Mesenchymal stem cell (in vitro differentiated cells and primary cell): ENCODE results near the gene MUC2.

Experiments
- DNase-seq: peaks from one replicate; pipeline ENCODE4 v3.0.0-alpha.2; 2013
- H2AFZ ChIP-seq: one replicate; pipeline ENCODE4 v1.6.1; 2013; ENCODE audit warnings: low read depth, mild to moderate bottlenecking, control low read depth, inconsistent platforms, low read length, moderate library complexity
- H2AK5ac ChIP-seq: 2 replicates; pipeline ENCODE4 v1.6.1; 2013; ENCODE audit warnings: low read length, moderate library complexity, mild to moderate bottlenecking, inconsistent platforms; ENCODE audit not compliant: severe bottlenecking
- H2BK120ac ChIP-seq: one replicate; pipeline ENCODE4 v1.6.1; 2013; ENCODE audit warnings: low read depth, mild to moderate bottlenecking, inconsistent platforms, low read length, moderate library complexity
- H2BK12ac ChIP-seq, 2 experiments: one replicate each; pipeline ENCODE4 v1.6.1; 2013; ENCODE audit warnings: inconsistent platforms in 2 of 2, low read length in 2 of 2, mild to moderate bottlenecking in 2 of 2, moderate library complexity in 2 of 2, control low read depth in 1 of 2
- H2BK15ac ChIP-seq: one replicate; pipeline ENCODE4 v1.6.1; 2013; ENCODE audit warnings: mild to moderate bottlenecking, low read depth, inconsistent platforms; ENCODE audit not compliant: poor library complexity, severe bottlenecking
- H2BK5ac ChIP-seq: 2 replicates; pipeline ENCODE4 v1.6.1; 2013; ENCODE audit warnings: low read depth, mild to moderate bottlenecking, low read length, control low read depth, inconsistent platforms; ENCODE audit not compliant: poor library complexity, severe bottlenecking
- H3K14ac ChIP-seq, 2 experiments: one replicate each; pipeline ENCODE4 v1.6.1; 2013; ENCODE audit warnings: inconsistent platforms in 2 of 2, low read length in 2 of 2, control low read depth in 1 of 2, mild to moderate bottlenecking in 1 of 2, moderate library complexity in 1 of 2
- H3K18ac ChIP-seq, 2 experiments: one replicate each; pipeline ENCODE4 v1.6.1; 2013; ENCODE audit warnings: inconsistent platforms in 2 of 2, low read length in 2 of 2, control low read depth in 1 of 2, low read depth in 1 of 2, mild to moderate bottlenecking in 1 of 2
- H3K23ac ChIP-seq, 2 experiments: one replicate each; pipeline ENCODE4 v1.6.1; 2013; ENCODE audit warnings: inconsistent platforms in 2 of 2, low read length in 2 of 2, mild to moderate bottlenecking in 2 of 2, moderate library complexity in 2 of 2, control low read depth in 1 of 2
- H3K27ac ChIP-seq: 2 replicates; pipeline ENCODE4 v1.5.1; 2013; ENCODE audit warnings: mild to moderate bottlenecking, moderate library complexity, low read length, control low read depth, inconsistent platforms; ENCODE audit not compliant: poor library complexity, severe bottlenecking
- H3K27me3 ChIP-seq, 2 experiments: 2 replicates each; pipeline versions ENCODE4 v1.6.1 to v1.7.0; 2013; ENCODE audit warnings: low read length in 2 of 2, mild to moderate bottlenecking in 2 of 2, moderate library complexity in 2 of 2, control low read depth in 1 of 2, inconsistent platforms in 1 of 2; ENCODE audit not compliant: control insufficient read depth in 1 of 2, insufficient read depth in 1 of 2
- H3K36me3 ChIP-seq, 2 experiments: 2 replicates each; pipeline versions ENCODE4 v1.6.1 to v1.7.0; 2013; ENCODE audit warnings: low read length in 2 of 2, control low read depth in 1 of 2, inconsistent platforms in 1 of 2, low read depth in 1 of 2, mild to moderate bottlenecking in 1 of 2; ENCODE audit not compliant: insufficient read depth in 2 of 2, control insufficient read depth in 1 of 2
- H3K4ac ChIP-seq, 2 experiments: one replicate each; pipeline ENCODE4 v1.6.1; 2013; ENCODE audit warnings: inconsistent platforms in 2 of 2, low read length in 2 of 2, mild to moderate bottlenecking in 2 of 2, moderate library complexity in 2 of 2, control low read depth in 1 of 2, low read depth in 1 of 2
- H3K4me1 ChIP-seq: 2 replicates; pipeline ENCODE4 v1.6.1; 2013; ENCODE audit warnings: low read depth, low read length, control low read depth; ENCODE audit not compliant: control insufficient read depth, insufficient read depth
- H3K4me2 ChIP-seq: 2 replicates; pipeline ENCODE4 v1.6.1; 2013; ENCODE audit warnings: low read length, mild to moderate bottlenecking, inconsistent platforms; ENCODE audit not compliant: poor library complexity, severe bottlenecking
- H3K4me3 ChIP-seq, 2 experiments: 2 replicates each; pipeline versions ENCODE4 v1.5.1 to v1.7.0; 2013; ENCODE audit warnings: low read length in 2 of 2, mild to moderate bottlenecking in 2 of 2, control low read depth in 1 of 2, low read depth in 1 of 2; ENCODE audit not compliant: insufficient read depth in 1 of 2
- H3K79me1 ChIP-seq: replicated peaks from 2 replicates; pipeline ENCODE4 v1.6.1; 2013; ENCODE audit warnings: mild to moderate bottlenecking, control low read depth, low read length, inconsistent platforms; ENCODE audit not compliant: poor library complexity, severe bottlenecking
- H3K9ac ChIP-seq: 2 replicates; pipeline ENCODE4 v1.7.0; 2013; ENCODE audit warnings: mild to moderate bottlenecking, low read length, moderate library complexity
- H3K9me3 ChIP-seq: 2 replicates; pipeline ENCODE4 v1.7.0; 2013; ENCODE audit warnings: mild to moderate bottlenecking, low read length; ENCODE audit not compliant: control insufficient read depth
- H4K8ac ChIP-seq: one replicate; pipeline ENCODE4 v1.6.1; 2013; ENCODE audit warnings: inconsistent platforms, mild to moderate bottlenecking, low read length, moderate library complexity
- H4K91ac ChIP-seq: one replicate; pipeline ENCODE4 v1.6.1; 2013; ENCODE audit warnings: mild to moderate bottlenecking, low read length, inconsistent platforms
- WGBS: methylation state at CpG from one replicate; pipeline ENCODE4 v1.1.7; 2013; ENCODE audit warnings: mixed read lengths; 5-methylcytosine and 5-hydroxymethylcytosine counted together

Gene MUC2

DNA sequence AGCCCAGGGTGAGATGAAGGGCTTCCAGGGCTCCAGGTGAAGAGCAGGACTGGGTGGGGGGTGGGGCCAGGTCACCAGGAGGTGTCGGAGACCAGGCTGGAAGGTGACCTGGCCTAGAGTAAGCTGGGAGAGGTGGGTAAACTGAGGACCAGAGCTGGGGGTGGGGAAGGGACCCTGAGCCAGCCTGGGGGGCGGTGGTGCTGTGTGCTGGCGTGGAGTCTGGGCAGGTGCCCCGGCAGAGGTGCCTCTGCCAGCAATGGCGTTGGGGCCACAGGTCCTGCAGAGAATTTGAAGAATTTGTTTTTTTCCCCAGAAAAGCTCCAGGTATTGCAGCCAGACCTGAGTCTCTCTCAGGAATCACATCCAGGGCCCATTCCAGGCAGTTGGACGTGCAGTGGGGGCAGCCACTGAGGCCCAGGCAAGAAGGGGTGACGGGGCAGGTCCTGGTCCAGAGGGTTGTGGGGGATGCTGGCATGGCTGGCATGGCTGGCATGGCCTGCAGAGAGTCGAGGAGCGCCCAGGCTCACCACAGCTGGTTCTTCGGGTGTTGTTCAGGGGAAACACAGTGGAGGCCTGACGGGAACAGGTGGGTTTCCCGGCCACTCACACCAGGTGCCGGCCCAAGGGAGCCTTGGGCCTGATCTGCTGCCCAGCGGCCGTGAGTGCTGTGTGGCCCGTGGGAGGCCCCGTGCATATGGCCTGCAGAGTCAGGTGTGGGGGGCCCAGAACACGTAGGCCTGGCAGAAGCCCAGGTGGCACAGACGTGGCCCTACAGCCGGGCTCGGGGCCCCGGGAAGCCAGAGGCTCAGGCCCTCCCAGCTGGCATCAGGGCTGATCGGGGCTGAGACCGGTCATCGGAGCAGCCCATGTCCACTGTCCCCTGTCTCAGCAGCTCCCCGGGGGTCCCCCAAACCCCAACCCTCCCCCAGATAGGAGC is 31.8 kb upstream of the MUC2 start:
- no peak overlapping the region for H2BK120ac ChIP-seq
- no peaks in the 10 kb centered on the region for H3K79me1 ChIP-seq
- H3K27me3 ChIP-seq, result peaks cover 22 to 61% of the 10 kb centered on the region in 2 experiments
- no peak overlapping the region for H3K14ac ChIP-seq
- H3K9ac ChIP-seq, result no peak overlapping the region
- no peak for DNase-seq
- H3K23ac ChIP-seq, result no peak overlapping the region
- no peak overlapping the region for H2BK5ac ChIP-seq
- H2AK5ac ChIP-seq, result no peak overlapping the region
- H4K8ac ChIP-seq, result no peak overlapping the region
- no peak overlapping the region for H3K18ac ChIP-seq
- 87% methylated on average over 26 of the region's 26 CpGs for WGBS
- no peak overlapping the region for H2AFZ ChIP-seq
- H3K4me3 ChIP-seq, result no peak overlapping the region
- H3K4me1 ChIP-seq, result peaks cover 6% of the 10 kb centered on the region
- H3K4ac ChIP-seq, result no peak overlapping the region
- no peaks in the 10 kb centered on the region for H3K36me3 ChIP-seq
- no peak overlapping the region for H2BK15ac ChIP-seq
- H3K27ac ChIP-seq, result no peak overlapping the region
- no peak overlapping the region for H3K4me2 ChIP-seq
- no peak overlapping the region for H2BK12ac ChIP-seq
- peaks cover 6% of the 10 kb centered on the region for H3K9me3 ChIP-seq
- no peak overlapping the region for H4K91ac ChIP-seq

GRCh38 chr11:1043563-1044096 is 31.0 kb upstream of the MUC2 start:
- Histone ChIP-seq H2AK5ac (no peak overlapping the region), H3K27ac (no peak overlapping the region), H3K79me1 (no peaks in the 10 kb centered on the region), H3K27me3 (peaks cover 24 to 62% of the 10 kb centered on the region in 2 experiments), H3K4me1 (peaks cover 6% of the 10 kb centered on the region), H2BK120ac (no peak overlapping the region), H3K4me3 (peak overlapping the region in 1 of 2 experiments; percentile 20), H3K9me3 (peaks cover 6% of the 10 kb centered on the region), H3K18ac (no peak overlapping the region), H2BK12ac (no peak overlapping the region), H3K4ac (no peak overlapping the region), H3K4me2 (no peak overlapping the region), H3K23ac (no peak overlapping the region), H4K91ac (no peak overlapping the region), H3K9ac (no peak overlapping the region), H4K8ac (no peak overlapping the region), H2BK15ac (no peak overlapping the region), H2AFZ (no peak overlapping the region), H3K36me3 (no peaks in the 10 kb centered on the region), H2BK5ac (no peak overlapping the region), H3K14ac (no peak overlapping the region)
- 86% methylated on average over 20 of the region's 20 CpGs for WGBS
- DNase-seq, result no peak

DNA sequence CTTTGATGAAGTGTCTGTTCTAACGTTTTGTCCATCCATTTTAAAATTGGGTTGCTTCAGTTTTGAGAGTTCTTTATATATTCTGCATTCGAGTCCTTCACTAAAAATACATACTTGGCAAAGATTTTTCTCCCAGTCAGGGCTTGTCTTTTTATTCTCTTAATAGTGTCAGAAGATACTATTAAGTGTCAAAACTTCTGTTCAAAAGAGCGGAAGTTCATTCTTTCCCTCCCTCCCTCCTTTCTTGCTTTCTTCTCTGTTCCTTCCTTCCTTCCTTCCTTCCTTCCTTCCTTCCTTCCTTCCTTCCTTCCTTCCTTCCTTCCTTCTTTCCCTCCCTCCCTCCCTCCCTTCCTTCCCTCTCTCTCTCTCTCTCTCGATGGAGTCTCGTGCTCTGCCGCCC is 30.5 kb upstream of the MUC2 start:
- H3K27me3 ChIP-seq, result peaks cover 29 to 67% of the 10 kb centered on the region in 2 experiments
- no peak overlapping the region for H2AK5ac ChIP-seq
- H3K9me3 ChIP-seq, result peaks cover 6% of the 10 kb centered on the region
- no peak overlapping the region for H3K27ac ChIP-seq
- 88% methylated on average over 4 of the region's 6 CpGs for WGBS
- no peak overlapping the region for H2AFZ ChIP-seq
- H3K79me1 ChIP-seq, result no peaks in the 10 kb centered on the region
- H2BK15ac ChIP-seq, result no peak overlapping the region
- H3K4me1 ChIP-seq, result peaks cover 2% of the 10 kb centered on the region
- no peak overlapping the region for H3K18ac ChIP-seq
- no peaks in the 10 kb centered on the region for H3K36me3 ChIP-seq
- H3K4me3 ChIP-seq, result no peak overlapping the region
- no peak overlapping the region for H3K23ac ChIP-seq
- no peak overlapping the region for H3K4me2 ChIP-seq
- H4K91ac ChIP-seq, result no peak overlapping the region
- no peak overlapping the region for H3K14ac ChIP-seq
- no peak overlapping the region for H3K9ac ChIP-seq
- H4K8ac ChIP-seq, result no peak overlapping the region
- no peak overlapping the region for H2BK5ac ChIP-seq
- no peak overlapping the region for H2BK12ac ChIP-seq
- H3K4ac ChIP-seq, result no peak overlapping the region
- no peak for DNase-seq
- no peak overlapping the region for H2BK120ac ChIP-seq

DNA sequence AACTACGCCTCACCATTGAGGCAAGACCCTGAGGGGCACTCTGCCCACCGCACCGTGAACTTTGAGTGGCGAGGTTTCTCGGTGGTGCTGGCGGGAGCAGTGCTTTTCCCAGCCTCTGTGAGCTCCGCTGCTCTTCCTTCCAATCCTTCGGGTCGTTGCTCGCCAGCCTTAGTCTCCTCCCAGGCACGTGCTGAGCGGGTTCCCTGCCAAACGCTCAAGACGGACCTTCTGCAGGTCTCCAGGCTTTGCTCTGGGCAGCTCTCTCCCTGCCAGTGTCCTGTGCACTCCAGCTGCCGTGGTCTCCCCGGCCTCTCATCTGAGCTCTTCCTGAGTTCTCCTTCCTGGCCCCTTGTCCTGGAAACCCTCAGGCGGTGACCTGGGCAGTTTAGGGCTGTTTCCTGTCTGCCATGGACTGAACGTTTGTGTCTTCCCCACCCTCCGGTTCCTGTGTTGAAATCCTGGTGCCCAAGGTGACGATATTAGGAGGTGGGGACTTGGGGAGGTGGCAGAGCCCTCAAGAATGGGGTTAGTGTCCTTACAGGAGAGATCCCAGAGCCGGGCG is 27.0 kb upstream of the MUC2 start:
- H3K27me3 ChIP-seq, result peaks cover 29 to 80% of the 10 kb centered on the region in 2 experiments
- no peak overlapping the region for H2BK15ac ChIP-seq
- H3K18ac ChIP-seq, result no peak overlapping the region
- H3K4me1 ChIP-seq, result peaks cover 10% of the 10 kb centered on the region
- H4K91ac ChIP-seq, result peak overlapping the region; percentile 12
- no peak for DNase-seq
- H2BK120ac ChIP-seq, result no peak overlapping the region
- no peak overlapping the region for H3K9ac ChIP-seq
- no peaks in the 10 kb centered on the region for H3K79me1 ChIP-seq
- no peak overlapping the region for H3K4me2 ChIP-seq
- H3K23ac ChIP-seq, result no peak overlapping the region
- H3K4ac ChIP-seq, result no peak overlapping the region
- H3K27ac ChIP-seq, result no peak overlapping the region
- H3K14ac ChIP-seq, result no peak overlapping the region
- H3K9me3 ChIP-seq, result peaks cover 6% of the 10 kb centered on the region
- no peak overlapping the region for H3K4me3 ChIP-seq
- no peak overlapping the region for H4K8ac ChIP-seq
- no peaks in the 10 kb centered on the region for H3K36me3 ChIP-seq
- H2AFZ ChIP-seq, result no peak overlapping the region
- no peak overlapping the region for H2BK5ac ChIP-seq
- 76% methylated on average over 22 of the region's 22 CpGs for WGBS
- H2AK5ac ChIP-seq, result no peak overlapping the region
- H2BK12ac ChIP-seq, result no peak overlapping the region
